A549 (cell line): ENCODE results near the gene PHYHIPL. TPM values are rescaled to one million over a fixed set of nuclear protein-coding genes. Genes with fewer than 3 reads are reported as not detected.

Source experiments
- ATAC-seq, 2 experiments: fragments of 200-7000 bp in 1 of 2; fragments of >200 bp in 1 of 2; cut with Nextera tagmentation in 1 of 2; cut with Tn5 transposase in 1 of 2; 3 replicates each; pipeline versions ENCODE4 v1.8.0 to v1.9.1; 2018 to 2020; ENCODE audit warnings: mild to moderate bottlenecking in 1 of 2, moderate library complexity in 1 of 2
- CTCF ChIA-PET: fragments of 300-600 bp; sonication (Branson Sonifier 250); formaldehyde crosslinking; extraction: SDS; loops from one replicate; lab custom pipeline; 2021; ENCODE audit warnings: antibody characterized with exemption, inconsistent platforms; lab: Yijun Ruan, JAX
- POLR2A ChIA-PET: fragments of 350-600 bp; formaldehyde crosslinking; extraction: SDS; loops from one replicate; lab custom pipeline; 2021; ENCODE audit warnings: antibody characterized with exemption, inconsistent platforms; lab: Yijun Ruan, JAX
- DNase-seq, 2 experiments: peaks; one replicate each; pipeline versions ENCODE4 v3.0.0 to v3.0.0-alpha.2; 2011 to 2016; ENCODE audit warnings: low read depth in 1 of 2, low spot score in 1 of 2
- FAIRE-seq: peaks from 2 replicates; lab custom pipeline; 2011; peaks lifted over from hg19 to GRCh38; lab: Jason Lieb, UNC
- H3K27ac ChIP-seq, 2 experiments: fragments of >200 bp; sonication (Bioruptor Twin); formaldehyde crosslinking; 3 replicates each; pipeline ENCODE4 v1.5.1; 2016 to 2017
- H3K4me1 ChIP-seq: fragments of >200 bp; sonication (Bioruptor Twin); formaldehyde crosslinking; 3 replicates; pipeline ENCODE4 v1.6.1; 2016
- H3K4me2 ChIP-seq: fragments of >200 bp; sonication (Bioruptor Twin); formaldehyde crosslinking; 3 replicates; pipeline ENCODE4 v1.6.1; 2016
- H3K4me3 ChIP-seq: fragments of >200 bp; sonication (Bioruptor Twin); formaldehyde crosslinking; 3 replicates; pipeline ENCODE4 v1.5.1; 2016
- H3K9me3 ChIP-seq: fragments of >200 bp; sonication (Bioruptor Twin); formaldehyde crosslinking; 3 replicates; pipeline ENCODE4 v1.6.1; 2016
- CEBPB ChIP-seq, 2 experiments: fragments of >200 bp in 1 of 2; sonication (Bioruptor Twin) in 1 of 2; formaldehyde crosslinking in 1 of 2; IDR thresholded peaks; 2 replicates each; pipeline ENCODE4 v1.6.1; 2012 to 2016
- CHD4 ChIP-seq: fragments of 200-600 bp; sonication (generic); IDR thresholded peaks from 2 replicates; pipeline ENCODE4 v1.6.1; 2016; ENCODE audit warnings: antibody characterized with exemption, mild to moderate bottlenecking, borderline replicate concordance
- CTCF ChIP-seq: fragments of >200 bp; sonication (Bioruptor Twin); formaldehyde crosslinking; IDR thresholded peaks from 3 replicates; pipeline ENCODE4 v1.5.1; 2016
- ESRRA ChIP-seq: fragments of 150-350 bp; IDR thresholded peaks from 2 replicates; pipeline ENCODE4 v1.6.1; 2014; ENCODE audit warnings: mild to moderate bottlenecking, low read length, borderline replicate concordance
- FOSB ChIP-seq: fragments of 250-450 bp; sonication (Bioruptor Pico); IDR thresholded peaks from 2 replicates; pipeline ENCODE4 v1.5.0; 2020; ENCODE audit warnings: mild to moderate bottlenecking, moderate library complexity
- FOXS1 ChIP-seq: fragments of 250-450 bp; sonication (Bioruptor Pico); IDR thresholded peaks from 2 replicates; pipeline ENCODE4 v1.5.0; 2020; ENCODE audit warnings: mild to moderate bottlenecking, moderate library complexity
- HMGXB4 ChIP-seq: fragments of 250-450 bp; sonication (Bioruptor Pico); IDR thresholded peaks from 2 replicates; pipeline ENCODE4 v1.5.0; 2021; ENCODE audit warnings: mild to moderate bottlenecking, moderate library complexity, borderline replicate concordance
- HOXA7 ChIP-seq: fragments of 250-450 bp; sonication (Bioruptor Pico); IDR thresholded peaks from 2 replicates; pipeline ENCODE4 v1.5.0; 2020; ENCODE audit warnings: mild to moderate bottlenecking, moderate library complexity
- HOXB5 ChIP-seq: fragments of 250-450 bp; sonication (Bioruptor Pico); IDR thresholded peaks from 2 replicates; pipeline ENCODE4 v1.5.0; 2020; ENCODE audit warnings: mild to moderate bottlenecking, moderate library complexity
- JUN ChIP-seq, 2 experiments: fragments of >200 bp; sonication (Bioruptor Twin); formaldehyde crosslinking; IDR thresholded peaks; 2 replicates in 1 of 2; 3 replicates in 1 of 2; pipeline ENCODE4 v1.6.1; 2016 to 2017
- KDM5A ChIP-seq: fragments of 200-600 bp; sonication (generic); IDR thresholded peaks from 2 replicates; pipeline ENCODE4 v1.6.1; 2016; ENCODE audit warnings: antibody characterized with exemption, mild to moderate bottlenecking
- NR3C1 ChIP-seq: fragments of >200 bp; sonication (Bioruptor Twin); formaldehyde crosslinking; IDR thresholded peaks from 3 replicates; pipeline ENCODE4 v1.6.1; 2017
- RAD21 ChIP-seq, 2 experiments: fragments of >200 bp in 1 of 2; sonication (Bioruptor Twin) in 1 of 2; formaldehyde crosslinking in 1 of 2; IDR thresholded peaks in 1 of 2; conservative IDR thresholded peaks in 1 of 2; 2 replicates in 1 of 2; 3 replicates in 1 of 2; pipeline ENCODE4 v1.6.1; 2012 to 2018; ENCODE audit warnings: inconsistent platforms in 1 of 2
- RNF2 ChIP-seq: fragments of 200-600 bp; sonication (generic); IDR thresholded peaks from 2 replicates; pipeline ENCODE4 v1.6.1; 2016; ENCODE audit warnings: low read depth, mild to moderate bottlenecking, antibody characterized with exemption, moderate library complexity, borderline replicate concordance
- SREBF2 ChIP-seq: fragments of 450-650 bp; IDR thresholded peaks from 2 replicates; pipeline ENCODE4 v1.6.1; 2014; ENCODE audit warnings: mild to moderate bottlenecking, moderate library complexity
- TP53 ChIP-seq: fragments of 250-450 bp; sonication (Bioruptor Pico); IDR thresholded peaks from 2 replicates; pipeline ENCODE4 v1.5.0; 2021; ENCODE audit warnings: mild to moderate bottlenecking, moderate library complexity
- ZNF302 ChIP-seq: fragments of 250-450 bp; sonication (Bioruptor Pico); IDR thresholded peaks from 2 replicates; pipeline ENCODE4 v1.9.0; 2021; ENCODE audit warnings: inconsistent platforms, mild to moderate bottlenecking, moderate library complexity
- ZSCAN20 ChIP-seq: fragments of 250-450 bp; sonication (Bioruptor Pico); IDR thresholded peaks from 2 replicates; pipeline ENCODE4 v1.8.0; 2022; ENCODE audit warnings: mild to moderate bottlenecking, moderate library complexity
- WGBS: methylation state at CpG from one replicate; pipeline ENCODE4 v1.1.6; 2017; ENCODE audit errors: missing lambda C conversion rate; 5-methylcytosine and 5-hydroxymethylcytosine counted together
- polyA plus RNA-seq, 4 experiments: library from polyadenylated mRNA; depleted of rRNA in 3 of 4; stranded (reverse); fragments of >200 nt; fragmentation: RNase III in 1 of 4; extraction: RNeasy Plus Mini Kit Qiagen cat#74134 plus additional on column Dnase treatment in 1 of 4; gene quantifications; 2 replicates in 3 of 4; 3 replicates in 1 of 4; pipeline ENCODE4 v1.2.3, GENCODE V29; 2011 to 2017

Gene PHYHIPL
- polyA plus RNA-seq, 2 of the 4 experiments (the other 2 are of a cell fraction) = 0.88 to 0.97 TPM

GRCh38 chr10:59227136-59227673 is 50.8 kb downstream of the PHYHIPL start:
- Histone ChIP-seq H3K4me1 (no peaks in the 10 kb centered on the region), H3K4me3 (no peak overlapping the region), H3K9me3 (no peaks in the 10 kb centered on the region), H3K4me2 (no peak overlapping the region), H3K27ac (no peak overlapping the region)
- TF ChIP-seq RAD21 (conservative IDR thresholded peaks at IDR 0.05 in 1 of 2, IDR thresholded peaks at IDR 0.05 in 1 of 2) (peak in 1 of 2 experiments; percentile 34; a peak in 2 of 5 replicates), CTCF (peak; percentile 18; the same call in 2 of the 3 replicates), FOXS1 (CRISPR knock-in tag) (no peak)
- ChIA-PET POLR2A (no interaction called here), CTCF (interaction anchor here (1.0 kb wide), 1 partner anchor 272 kb away, joined by 3 read pairs; no protein-coding TSS in a partner anchor)
- no peak for FAIRE-seq
- ATAC-seq = no peak
- DNase-seq = peak in 1 of 2 experiments; percentile 6
- 79% methylated on average over 3 of the region's 3 CpGs for WGBS

GRCh38 chr10:59229441-59229840 is 53.0 kb downstream of the PHYHIPL start:
- ChIA-PET CTCF (interaction anchor here (1.0 kb wide), 1 partner anchor 277 kb away, joined by 3 read pairs; no protein-coding TSS in a partner anchor), POLR2A (no interaction called here)
- 84% methylated on average over 4 of the region's 4 CpGs for WGBS
- Histone ChIP-seq H3K27ac (no peak overlapping the region), H3K4me2 (no peak overlapping the region), H3K9me3 (no peaks in the 10 kb centered on the region), H3K4me3 (no peak overlapping the region), H3K4me1 (no peaks in the 10 kb centered on the region)
- DNase-seq = no peak
- TF ChIP-seq NR3C1 (no peak), HOXB5 (CRISPR knock-in tag) (no peak), SREBF2 (no peak), HOXA7 (CRISPR knock-in tag) (no peak), TP53 (no peak), KDM5A (no peak), HMGXB4 (CRISPR knock-in tag) (no peak), ESRRA (no peak), CEBPB (IDR thresholded peaks at IDR 0.05) (no peak), JUN (IDR thresholded peaks at IDR 0.05) (no peak), ZSCAN20 (CRISPR knock-in tag) (no peak), ZNF302 (CRISPR knock-in tag) (no peak), CHD4 (no peak), FOSB (CRISPR knock-in tag) (no peak), RNF2 (no peak), CTCF (no peak)
- ATAC-seq = no peak
- FAIRE-seq = no peak
